NB4 (cell line): ENCODE data around the gene OTOS.

Experiments
- CTCF ChIP-seq: IDR thresholded peaks from one replicate; pipeline ENCODE4 v1.5.1; 2012; ENCODE audit warnings: low read depth, low read length
- POLR2A ChIP-seq: IDR thresholded peaks from 2 replicates; pipeline ENCODE4 v1.6.1; 2011; ENCODE audit warnings: mild to moderate bottlenecking; ENCODE audit not compliant: insufficient read length; ENCODE audit errors: extremely low read depth

DNA sequence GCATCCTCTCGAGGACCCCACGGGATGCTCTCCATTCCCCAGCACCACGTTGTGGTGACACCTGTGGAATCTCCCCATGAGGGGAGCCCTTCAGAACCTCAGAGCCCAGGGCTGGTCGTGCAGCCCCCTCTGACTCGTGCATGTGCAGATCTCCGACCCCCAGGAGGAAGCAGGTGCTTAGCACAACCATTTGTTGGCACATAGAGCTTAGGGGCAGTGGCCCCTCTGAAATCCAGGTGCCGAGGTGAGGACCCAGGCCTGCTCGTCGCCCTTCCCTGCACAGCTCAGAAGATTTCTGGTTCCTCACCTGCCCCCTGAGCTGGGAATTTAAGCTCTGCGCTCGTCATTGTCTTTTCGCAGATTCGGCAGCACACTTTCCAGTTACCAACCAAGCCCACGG lies 1.3 kb upstream of the OTOS start:
- TF ChIP-seq CTCF = no peak
- TF ChIP-seq POLR2A = no peak
